Karpas-422 (cell line): ENCODE measurements around the gene SLC5A4. TPM values are rescaled to one million over a fixed set of nuclear protein-coding genes. Genes with fewer than 3 reads are reported as not detected.

Source experiments
- DNase-seq: peaks from one replicate; pipeline ENCODE4 v3.0.0-alpha.2; 2015
- H2AFZ ChIP-seq: fragments of 200-600 bp; sonication (generic); 2 replicates; pipeline ENCODE4 v1.6.1; 2014; ENCODE audit warnings: antibody characterized with exemption, low read length, mixed read lengths
- H3K27ac ChIP-seq: fragments of 200-600 bp; sonication (generic); 2 replicates; pipeline ENCODE4 v1.5.1; 2014; ENCODE audit warnings: mild to moderate bottlenecking, low read length, moderate library complexity
- H3K27me3 ChIP-seq: fragments of 200-600 bp; sonication (generic); 2 replicates; pipeline ENCODE4 v1.6.1; 2014; ENCODE audit warnings: low read length, mixed read lengths
- H3K36me3 ChIP-seq: fragments of 200-600 bp; sonication (generic); 2 replicates; pipeline ENCODE4 v1.6.1; 2014; ENCODE audit warnings: low read length, mixed read lengths; ENCODE audit not compliant: insufficient read depth
- H3K4me1 ChIP-seq: fragments of 200-600 bp; sonication (generic); 2 replicates; pipeline ENCODE4 v1.6.1; 2014; ENCODE audit warnings: mild to moderate bottlenecking, low read length, mixed read lengths
- H3K4me2 ChIP-seq: fragments of 200-600 bp; sonication (generic); 2 replicates; pipeline ENCODE4 v1.6.1; 2014; ENCODE audit warnings: low read length, low read depth, mild to moderate bottlenecking; ENCODE audit not compliant: poor library complexity, severe bottlenecking
- H3K4me3 ChIP-seq: fragments of 200-600 bp; sonication (generic); 2 replicates; pipeline ENCODE4 v1.5.1; 2014; ENCODE audit warnings: mild to moderate bottlenecking, antibody characterized with exemption, low read length, mixed read lengths
- H3K79me2 ChIP-seq: fragments of 200-600 bp; sonication (generic); 2 replicates; pipeline ENCODE4 v1.6.1; 2014; ENCODE audit warnings: mild to moderate bottlenecking, low read length, mixed read lengths
- H3K9ac ChIP-seq: fragments of 200-600 bp; sonication (generic); 2 replicates; pipeline ENCODE4 v1.6.0; 2014; ENCODE audit warnings: low read length
- H3K9me2 ChIP-seq: fragments of 200-600 bp; sonication (generic), shearing (Covaris generic); replicated peaks from 2 replicates; pipeline ENCODE4 v1.6.0; 2014; ENCODE audit warnings: mild to moderate bottlenecking, low read length, moderate library complexity; ENCODE audit not compliant: insufficient read depth
- H3K9me3 ChIP-seq: fragments of 300-700, 200-600 bp; sonication (generic); 2 replicates; pipeline ENCODE4 v1.6.1; 2014; ENCODE audit warnings: low read length, mixed read lengths
- H4K20me1 ChIP-seq: fragments of 200-600 bp; sonication (generic); 2 replicates; pipeline ENCODE4 v1.6.1; 2014; ENCODE audit warnings: mild to moderate bottlenecking, antibody characterized with exemption, low read length, low read depth; ENCODE audit not compliant: insufficient read depth
- total RNA-seq: library from RNA; depleted of rRNA; stranded (reverse); fragments of >200 nt; shearing (Covaris generic); gene quantifications from 2 replicates; pipeline ENCODE4 v1.2.3, GENCODE V29; 2014; ENCODE audit warnings: low replicate concordance

SLC5A4 gene
- total RNA-seq, 1 experiment from 2014 or later: not detected

DNA sequence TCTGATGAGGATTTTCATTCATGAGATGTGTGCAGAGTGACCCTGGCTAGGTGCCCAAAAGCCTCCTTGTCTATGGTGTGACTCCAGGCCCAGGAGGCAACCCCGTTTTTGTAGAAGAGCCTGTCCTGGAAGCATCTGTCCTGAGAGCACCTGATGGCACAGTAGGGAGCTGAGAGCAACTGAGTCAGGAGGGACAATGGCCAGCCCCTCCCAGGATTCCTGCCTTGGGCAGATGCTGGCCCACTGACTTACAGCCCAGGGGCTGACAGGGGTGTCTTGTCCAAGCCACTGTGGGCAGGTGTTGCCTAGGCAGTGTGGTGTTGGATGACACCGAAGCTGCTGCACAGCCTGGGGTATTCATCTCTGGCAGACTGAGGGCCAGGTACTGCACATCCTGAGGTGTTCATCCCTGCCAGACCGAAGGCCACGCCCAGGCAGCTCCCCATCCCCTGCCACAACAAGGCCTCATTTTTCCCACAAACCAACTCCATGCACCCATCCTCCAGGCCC lies 47.1 kb downstream of the SLC5A4 start:
- Histone ChIP-seq H3K27me3 (no peaks in the 10 kb centered on the region), H3K79me2 (no peaks in the 10 kb centered on the region), H2AFZ (no peak overlapping the region), H3K9ac (no peak overlapping the region), H3K27ac (no peak overlapping the region), H3K4me3 (no peak overlapping the region), H3K9me2 (no peaks in the 10 kb centered on the region), H3K36me3 (no peaks in the 10 kb centered on the region), H3K4me1 (no peaks in the 10 kb centered on the region), H3K9me3 (no peaks in the 10 kb centered on the region), H3K4me2 (no peak overlapping the region), H4K20me1 (no peaks in the 10 kb centered on the region)
- DNase-seq: no peak

DNA sequence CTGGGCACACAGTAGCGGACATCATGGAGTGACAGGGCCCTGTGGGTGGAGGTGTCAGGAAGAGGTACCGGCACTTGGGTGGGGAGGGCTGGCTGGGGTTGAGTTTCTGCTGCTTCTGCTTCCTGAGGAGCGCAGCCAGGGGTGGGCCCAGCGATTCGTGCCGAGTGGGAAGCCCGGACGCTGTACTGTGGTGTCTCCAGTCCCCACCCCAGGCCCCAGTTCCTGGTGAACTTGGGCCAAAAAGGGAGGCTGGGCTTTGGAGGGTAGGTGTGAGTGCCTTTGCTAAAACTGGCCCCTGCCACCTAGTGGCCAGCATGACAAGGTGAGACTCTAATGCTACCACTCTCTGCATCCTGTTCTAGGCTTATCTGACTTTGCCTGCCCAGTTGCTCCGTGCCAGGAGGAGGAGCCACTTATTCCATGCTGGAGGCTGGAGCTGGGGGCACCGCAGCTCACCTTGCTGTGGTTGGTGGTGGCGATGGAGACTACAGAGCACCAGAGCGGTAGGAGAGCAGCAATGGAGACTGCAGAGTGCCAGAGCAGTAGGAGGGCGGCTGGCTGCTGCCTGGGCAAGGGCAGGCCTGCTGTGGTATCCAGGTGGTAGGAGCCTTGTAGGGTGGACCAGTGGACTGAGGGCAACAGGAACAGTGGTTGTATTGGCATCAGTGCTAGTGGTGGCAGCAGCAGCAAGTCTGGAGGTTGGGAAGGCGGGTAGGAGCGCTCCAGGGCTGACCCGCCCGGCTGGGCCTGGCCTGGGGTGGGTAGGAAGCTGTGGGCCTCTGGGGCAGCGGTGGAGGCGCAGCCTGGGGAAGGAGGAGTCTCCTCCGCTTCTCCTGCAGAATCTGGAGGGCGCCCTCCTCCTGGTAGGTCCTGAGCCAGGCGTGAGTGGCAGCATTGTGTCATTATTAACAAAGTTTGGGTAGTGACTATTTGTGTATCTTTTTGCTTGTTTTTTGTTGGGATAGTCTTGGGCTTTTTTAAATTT lies 48.1 kb downstream of the SLC5A4 start:
- Histone ChIP-seq H3K36me3 (no peaks in the 10 kb centered on the region), H3K27me3 (no peaks in the 10 kb centered on the region), H3K79me2 (no peaks in the 10 kb centered on the region), H3K4me1 (no peaks in the 10 kb centered on the region), H3K9me3 (no peaks in the 10 kb centered on the region), H3K9me2 (no peaks in the 10 kb centered on the region), H3K4me2 (no peak overlapping the region), H3K9ac (no peak overlapping the region), H3K4me3 (no peak overlapping the region), H3K27ac (no peak overlapping the region), H2AFZ (no peak overlapping the region), H4K20me1 (no peaks in the 10 kb centered on the region)
- DNase-seq: peak; percentile 71

DNA sequence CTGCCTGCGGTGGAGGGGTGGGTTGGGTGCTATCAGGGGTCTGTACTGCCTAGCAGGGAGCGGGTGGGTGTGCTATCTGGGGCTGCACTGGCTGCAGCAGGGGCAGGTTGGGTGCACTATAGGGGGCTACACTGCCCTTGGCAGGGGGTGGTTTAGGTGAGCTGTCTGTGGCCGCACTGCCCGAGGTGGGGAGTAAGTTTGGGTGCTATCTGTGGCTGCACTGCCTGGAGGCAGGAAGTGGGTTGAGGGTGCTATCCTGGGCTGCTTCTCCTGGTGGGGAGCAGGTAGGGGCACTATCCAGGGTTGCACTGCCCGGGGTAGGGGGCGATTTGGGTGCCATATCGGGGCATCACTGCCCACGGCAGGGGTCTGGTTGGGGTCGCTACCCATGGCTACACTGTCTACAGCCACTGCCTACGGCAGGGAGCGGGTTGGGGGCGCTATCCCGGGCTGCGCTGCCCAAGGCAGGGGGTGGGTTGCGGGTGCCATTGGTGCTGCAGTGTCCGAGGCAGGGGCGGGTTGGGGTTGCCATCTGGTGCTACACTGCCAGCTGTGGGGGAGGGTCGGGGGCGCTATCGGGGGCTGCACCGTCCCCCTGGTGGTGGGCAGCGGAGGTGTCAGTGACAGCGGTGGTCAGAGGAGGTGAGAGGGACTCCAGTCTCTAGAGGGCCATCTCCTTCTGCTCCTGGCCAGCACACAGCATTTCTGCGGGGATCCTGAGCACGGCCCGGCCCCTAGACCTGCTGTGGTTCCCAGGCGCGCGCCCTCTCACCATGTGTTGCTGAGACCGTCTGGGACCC lies 49.0 kb downstream of the SLC5A4 start:
- H3K4me2 ChIP-seq: no peak overlapping the region
- no peaks in the 10 kb centered on the region for H3K9me2 ChIP-seq
- no peak overlapping the region for H3K4me3 ChIP-seq
- H3K36me3 ChIP-seq: no peaks in the 10 kb centered on the region
- H3K27ac ChIP-seq: no peak overlapping the region
- DNase-seq: no peak
- H3K9me3 ChIP-seq: no peaks in the 10 kb centered on the region
- H3K4me1 ChIP-seq: no peaks in the 10 kb centered on the region
- no peaks in the 10 kb centered on the region for H3K27me3 ChIP-seq
- no peak overlapping the region for H3K9ac ChIP-seq
- no peak overlapping the region for H2AFZ ChIP-seq
- no peaks in the 10 kb centered on the region for H4K20me1 ChIP-seq
- no peaks in the 10 kb centered on the region for H3K79me2 ChIP-seq

DNA sequence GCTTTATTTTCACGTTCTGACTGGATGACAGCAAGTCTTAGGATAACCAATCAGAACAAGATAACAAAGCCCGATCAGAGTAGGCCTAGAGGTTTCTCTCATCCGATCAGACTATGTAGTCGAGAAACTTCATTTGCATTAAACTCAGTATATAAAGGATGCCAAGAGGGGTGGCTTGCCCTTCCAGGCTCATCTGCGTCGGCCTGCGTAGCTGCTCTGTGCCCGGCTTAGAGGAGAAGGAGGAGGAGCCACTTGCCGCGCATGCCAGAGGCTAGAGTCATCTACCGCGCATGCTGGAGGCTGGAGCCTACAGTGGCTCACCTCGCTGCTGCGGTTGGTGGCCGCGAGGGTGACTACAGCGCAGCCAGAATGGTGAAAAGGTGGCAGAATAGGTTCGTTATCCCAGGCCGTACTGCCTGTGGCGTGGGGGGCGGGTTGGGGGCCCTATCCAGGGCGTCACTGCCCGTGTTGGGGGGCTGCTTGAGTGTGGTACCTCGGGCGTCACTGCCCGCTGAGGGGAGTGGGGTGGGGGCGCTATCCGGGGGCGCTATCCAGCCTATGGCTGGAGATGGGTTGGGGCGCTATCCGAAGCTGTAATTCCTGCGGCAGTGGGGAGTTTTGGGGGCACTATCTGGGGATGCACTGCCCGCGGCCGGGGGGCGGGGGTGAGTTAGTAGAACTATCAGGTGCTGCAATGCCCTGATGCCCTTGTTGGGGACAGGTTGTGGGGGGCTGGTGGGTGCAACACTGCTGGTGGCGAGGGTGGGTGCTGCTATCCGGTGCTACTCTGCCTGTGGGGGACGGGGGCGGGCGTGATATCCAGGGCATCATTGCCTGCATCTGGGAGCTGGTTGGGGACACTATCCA lies 50.1 kb downstream of the SLC5A4 start, which contains the start of gene RFPL2:
RFPL2 (minus strand) TSS at position 218 of the 867 bp plus-strand sequence. CDS start 2,622 bp downstream, outside the sequence.
- Histone ChIP-seq H3K9me2 (no peaks in the 10 kb centered on the region), H3K36me3 (no peaks in the 10 kb centered on the region), H3K4me3 (no peak within 1 kb of the TSS), H3K9ac (no peak within 1 kb of the TSS), H3K79me2 (no peaks in the 10 kb centered on the region), H3K9me3 (no peaks in the 10 kb centered on the region), H3K4me1 (no peaks in the 10 kb centered on the region), H3K27me3 (no peaks in the 10 kb centered on the region), H3K4me2 (no peak within 1 kb of the TSS), H4K20me1 (no peaks in the 10 kb centered on the region), H2AFZ (no peak within 1 kb of the TSS), H3K27ac (no peak within 1 kb of the TSS)
- no peak for DNase-seq

DNA sequence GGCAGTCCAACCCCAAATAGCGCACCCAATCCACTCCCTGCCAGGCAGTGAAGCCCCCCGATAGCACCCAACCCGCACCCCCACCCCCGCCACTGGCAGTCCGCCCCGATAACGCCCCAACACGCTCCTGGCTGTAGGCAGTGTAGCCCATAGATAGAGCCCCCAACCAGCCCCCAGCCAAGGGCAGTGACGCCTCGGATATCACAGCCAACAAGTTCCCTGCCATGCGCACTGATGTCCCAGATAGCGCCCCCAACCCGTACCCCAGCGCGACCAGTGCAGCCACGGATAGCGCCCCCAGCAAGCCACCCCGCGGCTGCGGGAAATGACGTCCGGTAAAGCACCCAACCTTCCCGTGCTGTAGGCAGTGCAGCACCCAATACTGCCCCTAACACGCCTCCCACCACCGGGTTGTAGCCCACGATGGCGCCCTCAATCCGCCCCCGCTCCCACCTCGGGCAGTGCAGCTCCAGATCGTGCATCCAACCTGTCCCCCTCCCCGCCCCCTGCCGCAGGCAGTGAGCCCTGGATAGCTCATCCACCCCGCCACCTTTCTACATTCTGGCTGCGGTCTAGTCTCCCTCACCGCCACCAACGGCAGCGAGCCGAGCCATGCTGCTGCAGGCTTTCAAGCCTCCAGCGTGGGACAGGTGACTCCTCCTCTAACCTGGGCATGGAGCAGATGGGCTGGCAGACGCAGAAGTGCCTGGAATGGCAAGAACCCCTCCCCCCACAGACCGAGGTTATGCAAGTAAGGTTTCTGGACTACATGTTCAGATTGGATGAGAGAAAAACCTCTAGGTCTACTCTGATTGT lies 50.9 kb downstream of the SLC5A4 start:
- no peaks in the 10 kb centered on the region for H3K9me2 ChIP-seq
- no peaks in the 10 kb centered on the region for H3K4me1 ChIP-seq
- H3K27ac ChIP-seq: no peak overlapping the region
- no peaks in the 10 kb centered on the region for H4K20me1 ChIP-seq
- H3K36me3 ChIP-seq: no peaks in the 10 kb centered on the region
- H3K79me2 ChIP-seq: no peaks in the 10 kb centered on the region
- H3K9ac ChIP-seq: no peak overlapping the region
- H3K27me3 ChIP-seq: no peaks in the 10 kb centered on the region
- no peaks in the 10 kb centered on the region for H3K9me3 ChIP-seq
- H3K4me3 ChIP-seq: no peak overlapping the region
- DNase-seq: no peak
- H2AFZ ChIP-seq: no peak overlapping the region
- no peak overlapping the region for H3K4me2 ChIP-seq

DNA sequence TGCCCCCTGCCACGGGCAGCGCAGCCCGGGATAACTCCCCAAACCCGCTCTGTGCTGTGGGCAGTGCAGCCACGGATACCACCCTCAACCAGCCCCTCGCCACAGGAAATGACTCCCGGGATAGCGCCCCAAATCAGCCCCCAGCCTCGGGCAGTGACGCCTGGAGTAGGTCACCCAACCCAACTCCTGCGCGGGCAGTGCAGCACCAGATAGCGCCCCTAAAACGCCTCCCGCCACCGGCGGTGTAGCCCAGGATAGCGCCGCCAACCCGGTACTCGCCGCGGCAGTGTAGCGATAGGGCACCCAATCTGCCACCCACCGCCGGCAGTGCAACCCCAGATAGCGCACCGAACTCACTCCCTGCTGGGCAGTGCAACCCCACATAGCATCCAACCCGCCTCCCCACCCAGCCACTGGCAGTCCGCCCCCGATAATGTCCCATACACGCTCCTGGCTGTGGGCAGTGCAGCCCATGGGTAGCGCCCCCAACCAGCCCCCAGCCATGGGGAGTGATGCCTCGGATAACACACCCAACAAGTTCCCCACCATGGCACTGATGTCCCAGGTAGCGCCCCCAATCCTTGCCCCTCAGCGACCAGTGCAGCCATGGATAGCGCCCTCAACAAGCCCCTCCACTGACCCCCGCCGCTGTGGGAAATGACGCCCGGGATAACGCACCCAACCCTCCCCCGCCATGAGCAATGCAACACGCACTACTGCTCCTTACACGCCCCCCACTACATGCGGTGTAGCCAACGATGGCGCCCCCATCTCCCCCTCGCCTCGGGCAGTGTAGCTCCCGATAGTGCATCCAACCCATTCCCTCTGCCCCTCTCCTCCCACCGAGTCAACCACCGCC lies 51.7 kb downstream of the SLC5A4 start:
- no peaks in the 10 kb centered on the region for H3K36me3 ChIP-seq
- H3K4me3 ChIP-seq: no peak overlapping the region
- no peaks in the 10 kb centered on the region for H3K27me3 ChIP-seq
- no peaks in the 10 kb centered on the region for H3K9me3 ChIP-seq
- no peak for DNase-seq
- H3K27ac ChIP-seq: no peak overlapping the region
- H3K4me2 ChIP-seq: no peak overlapping the region
- no peaks in the 10 kb centered on the region for H4K20me1 ChIP-seq
- H3K4me1 ChIP-seq: no peaks in the 10 kb centered on the region
- no peaks in the 10 kb centered on the region for H3K79me2 ChIP-seq
- no peaks in the 10 kb centered on the region for H3K9me2 ChIP-seq
- H2AFZ ChIP-seq: no peak overlapping the region
- H3K9ac ChIP-seq: no peak overlapping the region
